HG03135 (cell line): ENCODE data around the gene ARIH2.
"Not testable (repeated sequence)": the region's sequence is repeated elsewhere in the genome, so short reads cannot be mapped to it uniquely, and the experiment has no call there.

Source experiments
- ATAC-seq: cut with Tn5 transposase; IDR thresholded peaks from one replicate; pipeline ENCODE4 v1.9.1; 2021; ENCODE audit warnings: mild to moderate bottlenecking, moderate library complexity; ENCODE audit not compliant: unreplicated experiment

Gene ARIH2

GRCh38 chr3:48918388-48919214, at the start of gene ARIH2:
Gene ARIH2, plus strand, starts transcription at chr3:48918842. Its CDS starts 8,717 bp downstream, at chr3:48927559.
- ATAC-seq: peak; percentile 74

DNA sequence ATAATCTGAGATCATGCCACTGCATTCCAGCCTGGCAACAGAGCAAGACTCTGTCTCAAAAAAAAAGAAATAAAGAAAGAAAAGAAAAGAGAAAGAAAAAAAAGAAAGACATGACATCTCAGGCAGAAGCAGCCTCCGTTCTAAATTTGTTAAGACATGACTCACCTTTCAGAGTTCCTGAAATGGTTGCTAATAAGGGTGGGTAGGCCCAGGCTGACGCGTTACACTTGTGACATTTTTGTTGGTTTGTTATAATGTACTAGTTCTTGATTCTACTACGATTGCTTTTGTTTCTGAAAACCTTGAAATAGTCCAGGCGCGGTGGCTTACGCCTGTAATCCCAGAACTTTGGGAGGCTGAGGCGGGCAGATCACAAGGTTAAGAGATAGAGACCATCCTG, 41.0 kb upstream of the ARIH2 start:
- no peak for ATAC-seq

DNA sequence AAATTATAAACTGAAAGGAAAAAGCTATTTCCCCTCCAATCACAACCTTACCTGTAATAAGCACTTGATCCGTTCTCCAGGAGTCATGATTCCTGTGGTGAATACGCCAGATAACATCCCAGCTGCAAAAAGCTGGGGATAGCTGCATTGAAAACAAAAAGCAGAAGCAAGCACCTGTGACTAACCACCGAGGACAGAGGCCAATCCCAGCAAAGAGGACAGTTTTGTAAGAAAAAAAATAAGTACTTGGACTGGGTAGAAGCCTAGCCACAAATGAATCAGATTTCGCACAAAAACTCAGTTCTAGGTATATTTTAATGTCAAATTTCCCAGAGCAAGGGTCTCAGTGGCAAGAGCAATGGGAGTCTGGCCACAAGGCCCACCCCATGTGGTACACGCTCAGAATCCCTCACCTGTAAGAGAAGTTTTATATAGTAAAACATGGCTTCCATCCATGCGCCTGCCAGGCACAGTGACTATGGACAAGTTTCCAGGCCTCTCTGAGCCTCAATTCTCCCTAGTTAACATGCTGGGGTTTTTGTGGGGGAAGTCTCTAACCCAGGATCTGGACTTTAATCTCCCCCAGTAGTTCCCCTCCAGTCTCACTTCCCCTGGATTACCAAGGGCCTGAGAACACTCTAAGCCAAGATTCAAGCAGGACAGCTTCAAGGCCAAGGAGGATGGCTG, 39.2 kb upstream of the ARIH2 start:
- no peak for ATAC-seq

GRCh38 chr3:48879994-48880377, 38.7 kb upstream of the ARIH2 start:
- no peak for ATAC-seq

- no peak for ATAC-seq
Measured at GRCh38 chr3:48881006-48881405, 37.6 kb upstream of the ARIH2 start.

DNA sequence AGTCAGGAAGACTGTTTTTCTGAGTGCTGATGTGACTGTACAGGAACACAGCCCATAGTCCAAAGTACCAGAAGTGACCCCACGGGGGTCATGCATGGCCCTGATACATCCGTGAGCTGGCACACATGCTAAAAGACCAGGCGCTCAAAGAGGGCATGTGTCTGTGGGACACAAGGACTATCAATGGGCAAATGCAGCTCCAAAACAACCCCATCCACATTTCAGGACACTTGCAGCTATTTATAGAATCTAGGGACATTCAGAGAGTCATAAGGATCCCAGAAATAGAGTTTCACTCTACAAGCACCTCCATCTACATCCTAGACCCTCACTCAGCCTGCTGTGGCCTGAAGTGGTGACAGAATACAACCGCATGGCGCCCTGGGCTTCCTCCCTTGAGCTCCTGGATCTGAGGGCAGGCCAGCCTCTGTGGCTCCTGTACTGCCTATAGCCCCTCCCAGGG, 37.0 kb upstream of the ARIH2 start:
- ATAC-seq: no peak

GRCh38 chr3:48885753-48886152, 32.9 kb upstream of the ARIH2 start:
- no peak for ATAC-seq

GRCh38 chr3:48891606-48892005, 27.0 kb upstream of the ARIH2 start:
- ATAC-seq: no peak

- no peak for ATAC-seq
Measured at GRCh38 chr3:48894516-48894915, 24.1 kb upstream of the ARIH2 start.

- no peak for ATAC-seq
Measured at GRCh38 chr3:48896936-48897335, 21.7 kb upstream of the ARIH2 start.

DNA sequence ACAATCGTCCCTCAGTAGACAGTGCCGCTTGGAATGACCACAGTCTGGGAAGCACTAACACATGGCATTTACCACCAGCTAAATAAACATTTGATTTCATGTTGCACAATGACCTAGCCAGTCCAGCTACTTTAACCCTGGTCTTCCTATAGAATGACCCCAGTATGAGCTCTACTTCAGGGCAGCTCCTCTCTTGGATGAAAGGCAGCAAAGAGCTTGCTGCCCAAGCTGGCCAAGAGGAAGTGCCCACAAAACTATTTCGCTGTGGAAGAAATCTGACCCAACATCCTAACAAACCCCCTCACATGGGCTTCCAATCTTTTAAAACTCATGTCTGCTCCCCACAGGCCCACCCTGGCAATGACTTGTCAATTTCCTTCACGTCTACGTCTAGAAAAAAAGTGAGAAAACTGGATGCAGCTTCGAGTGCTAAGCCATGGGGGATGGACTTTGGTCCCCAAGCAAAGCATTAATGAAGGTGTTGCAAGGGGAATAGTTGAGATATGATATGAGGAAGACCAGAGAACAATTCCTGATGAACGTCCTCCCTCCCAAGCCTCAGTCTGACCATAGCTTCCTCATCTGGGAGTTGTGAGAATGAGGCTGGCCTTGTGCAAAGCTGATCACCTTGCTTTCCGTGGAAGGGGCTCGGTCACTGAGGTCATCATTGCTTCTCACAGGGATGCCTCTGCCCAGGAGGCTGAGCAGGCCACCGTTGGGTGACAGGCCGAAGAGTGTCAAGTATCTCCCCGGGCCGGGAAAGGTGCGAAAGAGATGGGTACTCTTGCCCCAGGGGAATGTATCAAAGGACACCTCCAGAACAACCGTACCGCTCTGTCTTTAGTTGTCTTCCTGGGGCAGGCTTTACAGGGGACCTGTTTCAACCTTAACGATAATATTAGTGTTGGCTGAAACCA, 20.9 kb upstream of the ARIH2 start:
- no peak for ATAC-seq

DNA sequence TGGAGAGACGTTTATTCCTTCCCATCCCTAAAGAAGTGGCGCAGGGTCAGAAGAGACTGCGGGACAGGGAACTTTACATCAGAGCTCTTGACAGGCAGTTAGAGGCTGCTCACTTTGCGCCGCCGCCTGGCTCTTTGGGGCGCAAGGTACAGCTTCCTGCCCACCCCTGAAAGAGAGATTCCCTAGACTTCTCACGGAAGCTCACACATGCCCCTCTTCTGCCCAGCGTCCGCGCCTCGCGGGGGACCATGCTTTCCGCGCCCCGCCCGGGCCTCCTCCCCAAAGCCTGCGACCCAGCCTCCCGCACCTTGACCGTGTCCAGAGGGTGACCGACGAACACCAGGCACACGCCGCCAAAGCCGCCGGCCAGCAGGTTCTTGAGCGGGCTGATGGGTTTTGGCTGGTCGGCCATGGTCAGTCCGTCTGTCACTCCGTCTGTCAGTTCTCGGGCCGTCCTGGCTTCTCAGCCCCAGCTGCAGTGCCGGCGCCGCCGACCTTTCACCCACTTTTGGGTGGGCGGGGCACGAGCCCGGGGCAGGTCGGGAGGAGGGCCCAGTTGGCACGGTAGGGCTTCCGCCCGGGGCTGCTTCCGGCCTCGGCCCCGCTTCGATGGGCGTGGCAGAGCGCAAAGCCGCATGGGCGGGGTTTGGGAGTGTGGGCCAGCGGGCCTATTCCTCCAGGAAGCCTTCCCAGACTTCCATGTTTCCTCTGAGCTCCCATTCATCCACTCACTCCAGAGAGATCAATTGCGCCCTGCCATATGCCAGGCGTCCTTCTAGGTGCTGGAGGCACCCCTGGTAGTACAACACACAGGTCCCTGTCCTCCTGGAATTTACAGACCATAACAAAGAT, 20.0 kb upstream of the ARIH2 start, which contains the start of gene SLC25A20:
TSS of gene SLC25A20 (minus strand) at position 500 of the 852 bp plus-strand sequence. CDS start at position 412, 88 bp downstream.
- ATAC-seq: peak; percentile 85

DNA sequence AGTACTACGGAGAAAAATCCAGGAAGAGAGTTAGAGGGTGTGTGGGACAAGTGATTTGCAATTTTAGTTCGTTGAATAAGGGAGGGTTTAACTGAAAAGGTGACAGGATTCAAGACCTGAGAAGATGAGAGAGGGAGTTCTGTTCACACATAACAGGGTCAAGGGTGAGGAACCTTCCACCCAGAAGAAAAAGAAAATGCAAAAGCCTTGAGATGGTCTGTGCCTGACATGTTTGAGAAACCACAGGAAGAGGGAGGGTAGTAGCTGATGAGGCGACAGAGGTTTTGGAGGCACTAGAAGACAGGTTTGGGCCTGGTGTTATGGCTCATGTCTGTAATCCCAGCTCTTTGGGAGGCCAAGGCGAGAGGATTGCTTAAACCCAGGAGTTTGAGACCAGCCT, 19.4 kb upstream of the ARIH2 start:
- no peak for ATAC-seq

GRCh38 chr3:48907026-48907425, 11.6 kb upstream of the ARIH2 start:
- ATAC-seq: not testable (repeated sequence)

GRCh38 chr3:48915296-48915695, 3.3 kb upstream of the ARIH2 start:
- no peak for ATAC-seq

GRCh38 chr3:48919215-48920138, 835 bp downstream of the ARIH2 start:
- peak; percentile 17 for ATAC-seq

DNA sequence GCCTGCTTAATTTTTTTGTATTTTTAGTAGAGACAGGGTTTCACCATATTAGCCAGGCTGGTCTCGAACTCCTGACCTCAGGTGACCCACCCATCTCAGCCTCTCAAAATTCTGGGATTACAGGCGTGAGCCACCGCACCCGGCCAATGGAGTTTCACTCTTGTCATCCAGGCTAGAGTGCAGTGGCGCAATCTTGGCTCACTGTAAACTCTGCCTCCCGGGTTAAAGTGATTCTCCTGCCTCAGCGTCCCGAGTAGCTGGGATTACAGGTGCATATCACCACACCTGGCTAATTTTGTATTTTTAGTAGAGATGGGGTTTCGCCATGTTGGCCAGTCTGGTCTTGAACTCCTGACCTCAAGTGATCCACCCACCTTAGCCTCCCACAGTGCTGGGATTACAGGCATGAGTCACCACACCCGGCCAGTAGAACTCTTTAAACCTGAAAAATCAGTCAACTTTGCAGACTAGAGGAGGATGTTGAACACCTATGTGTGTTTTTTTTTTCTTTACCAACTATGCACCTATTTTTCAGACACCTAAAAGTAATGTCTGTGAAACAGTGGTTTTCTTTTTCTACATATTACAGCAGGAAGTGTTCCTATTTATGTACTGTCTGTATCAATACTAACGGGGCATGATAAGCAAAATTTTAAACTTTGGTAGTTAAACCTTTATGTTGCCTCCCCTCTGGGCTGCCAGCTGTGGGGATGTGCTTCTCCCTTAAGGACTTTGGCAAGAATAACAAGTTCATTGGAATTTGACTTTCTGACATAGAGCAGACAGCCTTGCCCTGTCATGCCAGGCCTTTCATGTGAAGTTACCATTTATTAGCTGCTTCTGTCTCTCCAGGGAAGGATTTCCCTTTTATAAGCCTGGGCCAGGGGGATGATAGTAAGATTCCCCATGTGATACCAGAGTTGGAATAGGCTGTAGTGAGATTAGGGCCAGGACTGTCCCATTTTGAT, 8.1 kb downstream of the ARIH2 start:
- ATAC-seq: no peak

- ATAC-seq: no peak
Measured at GRCh38 chr3:48927928-48928327, 9.3 kb downstream of the ARIH2 start.
